ENCODE data around the gene GLYATL1B. TPM values are rescaled to one million over a fixed set of nuclear protein-coding genes. Genes with fewer than 3 reads are reported as not detected.

The GLYATL1B gene
- total and polyA plus RNA-seq, 2 of the 8 experiments (the other 6 are each of a cell fraction or from before 2014, with no cell fraction given) = not detected

- H3K79me2 ChIP-seq (ENCODE audit: control insufficient read depth in 1 of 2, insufficient read depth in 2 of 2, low read length in 2 of 2) = no peaks in the 10 kb centered on the region
- no peak for TF ChIP-seq SIX5 (IDR thresholded peaks at IDR 0.05; ENCODE audit: low read depth, low read length)
- TF ChIP-seq, protein P1, sequence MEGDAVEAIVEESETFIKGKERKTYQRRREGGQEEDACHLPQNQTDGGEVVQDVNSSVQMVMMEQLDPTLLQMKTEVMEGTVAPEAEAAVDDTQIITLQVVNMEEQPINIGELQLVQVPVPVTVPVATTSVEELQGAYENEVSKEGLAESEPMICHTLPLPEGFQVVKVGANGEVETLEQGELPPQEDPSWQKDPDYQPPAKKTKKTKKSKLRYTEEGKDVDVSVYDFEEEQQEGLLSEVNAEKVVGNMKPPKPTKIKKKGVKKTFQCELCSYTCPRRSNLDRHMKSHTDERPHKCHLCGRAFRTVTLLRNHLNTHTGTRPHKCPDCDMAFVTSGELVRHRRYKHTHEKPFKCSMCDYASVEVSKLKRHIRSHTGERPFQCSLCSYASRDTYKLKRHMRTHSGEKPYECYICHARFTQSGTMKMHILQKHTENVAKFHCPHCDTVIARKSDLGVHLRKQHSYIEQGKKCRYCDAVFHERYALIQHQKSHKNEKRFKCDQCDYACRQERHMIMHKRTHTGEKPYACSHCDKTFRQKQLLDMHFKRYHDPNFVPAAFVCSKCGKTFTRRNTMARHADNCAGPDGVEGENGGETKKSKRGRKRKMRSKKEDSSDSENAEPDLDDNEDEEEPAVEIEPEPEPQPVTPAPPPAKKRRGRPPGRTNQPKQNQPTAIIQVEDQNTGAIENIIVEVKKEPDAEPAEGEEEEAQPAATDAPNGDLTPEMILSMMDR (IDR thresholded peaks at IDR 0.05; ENCODE audit: control extremely low read depth in 1 of 3, insufficient read depth in 1 of 3, low read depth in 1 of 3, low read length in 3 of 3) = peak; percentile 96 to 98 (median 97)
- TF ChIP-seq SIN3A (conservative IDR thresholded peaks at IDR 0.05 in 1 of 2, IDR thresholded peaks at IDR 0.05 in 1 of 2; ENCODE audit: low read depth in 1 of 2, low read length in 2 of 2) = 0 out of 4 replicates have a peak, but pooled peaks of 1 of the 2 experiments have one; percentile 35
- no peak for TF ChIP-seq HDAC2 (IDR thresholded peaks at IDR 0.05; ENCODE audit: borderline replicate concordance in 1 of 2, low read depth in 2 of 2, low read length in 2 of 2)
- TF ChIP-seq CBX8 (IDR thresholded peaks at IDR 0.05; ENCODE audit: borderline replicate concordance, low read depth, low read length) = no peak
- TF ChIP-seq NANOG (IDR thresholded peaks at IDR 0.05; ENCODE audit: insufficient read depth, low read depth, low read length, poor library complexity, severe bottlenecking) = no peak
- no peak for TF ChIP-seq TAF1 (IDR thresholded peaks at IDR 0.05; ENCODE audit: low read depth, low read length)
- no peak for TF ChIP-seq ZNF274 (IDR thresholded peaks at IDR 0.05; ENCODE audit: borderline replicate concordance, extremely low read depth, low read length)
Observed at GRCh38 chr11:59135648-59136461, 49.7 kb downstream of the GLYATL1B start.

More at GRCh38 chr11:59135648-59136461, 49.7 kb downstream of the GLYATL1B start:
- Histone ChIP-seq H3K27ac (ENCODE audit: low read depth, low read length) (no peak overlapping the region; the same call in 1 of the 2 replicates), H3K4me1 (replicated peaks in 1 of 4; ENCODE audit: control insufficient read depth in 3 of 4, insufficient read depth in 4 of 4, low read length in 3 of 4) (no peaks in the 10 kb centered on the region), H4K20me1 (replicated peaks in 1 of 2; ENCODE audit: control insufficient read depth in 1 of 2, insufficient read depth in 2 of 2, low read length in 2 of 2) (no peaks in the 10 kb centered on the region), H4K91ac (replicated peaks; ENCODE audit: insufficient read length, low read length) (no peak overlapping the region), H4K8ac (ENCODE audit: extremely low read depth, insufficient read depth, low read length) (no peak overlapping the region), H2BK5ac (ENCODE audit: low read depth, low read length) (no peak overlapping the region), H3K23ac (ENCODE audit: insufficient read length) (no peak overlapping the region), H2BK15ac (ENCODE audit: low read length) (no peak overlapping the region), H3K18ac (ENCODE audit: extremely low read depth, low read length) (no peak overlapping the region; the same call in 1 of the 2 replicates), H3K9ac (replicated peaks in 1 of 4; ENCODE audit: extremely low read depth in 1 of 4, low read depth in 3 of 4, low read length in 3 of 4) (no peak overlapping the region), H3K27me3 (replicated peaks in 1 of 4; ENCODE audit: control insufficient read depth in 3 of 4, extremely low read depth in 1 of 4, insufficient read depth in 3 of 4, low read length in 3 of 4) (no peaks in the 10 kb centered on the region), H2AFZ (ENCODE audit: low read length) (no peak overlapping the region), H2BK12ac (ENCODE audit: low read depth, low read length) (no peak overlapping the region), H2BK120ac (replicated peaks; ENCODE audit: low read depth, low read length) (no peak overlapping the region), H3K4ac (replicated peaks; ENCODE audit: insufficient read length, low read depth, low read length) (no peak overlapping the region), H3K4me2 (ENCODE audit: insufficient read depth in 1 of 2, low read depth in 2 of 2, low read length in 2 of 2) (peak overlapping the region in 1 of 2 experiments; percentile 40; a peak in 1 of 4 replicates), H3K36me3 (ENCODE audit: control insufficient read depth in 2 of 4, insufficient read depth in 4 of 4, low read length in 3 of 4) (peaks cover 3 to 40% (median 7%) of the 10 kb centered on the region in 4 experiments; a peak in 5 of 8 replicates), H2AK5ac (ENCODE audit: low read depth, low read length) (no peak overlapping the region), H4K5ac (ENCODE audit: insufficient read length, low read depth, low read length) (no peak overlapping the region), H3K9me3 (ENCODE audit: insufficient read depth in 2 of 2, low read depth in 1 of 2, low read length in 1 of 2) (peaks cover 23 to 26% of the 10 kb centered on the region in 2 experiments), H3K56ac (replicated peaks; ENCODE audit: insufficient read length, low read depth, low read length) (no peak overlapping the region), H3K23me2 (ENCODE audit: low read depth, low read length) (no peaks in the 10 kb centered on the region), H3K4me3 (ENCODE audit: extremely low read depth in 1 of 4, insufficient read depth in 2 of 4, low read depth in 3 of 4, low read length in 4 of 4) (no peak overlapping the region), H3K14ac (ENCODE audit: insufficient read length) (no peak overlapping the region), H3K79me1 (ENCODE audit: low read depth, low read length) (no peaks in the 10 kb centered on the region), H2BK20ac (ENCODE audit: low read length) (peak overlapping the region; percentile 90; the same call in 1 of the 2 replicates)
- DNase-seq (ENCODE audit: low read depth in 1 of 2, low spot score in 2 of 2) (peak; percentile 59 to 99), FAIRE-seq (no peak)
- POLR2A ChIA-PET (ENCODE audit: partially characterized antibody) = interaction anchor here (0.9 to 1.0 kb wide), 2 partner anchors 33 to 172 kb away, joined by 3 to 4 read pairs; no protein-coding TSS in a partner anchor
- 23% methylated on average over 19 of the region's 20 CpGs; no CpG with 5 or more reads in 1 of the 2 experiments for WGBS, 2 experiments (ENCODE audit: extremely low coverage in 1 of 2, insufficient coverage in 1 of 2, insufficient read length in 1 of 2, insufficient replicate concordance in 2 of 2, low coverage in 1 of 2, low lambda C conversion rate in 2 of 2, missing lambda C conversion rate in 1 of 2)
- CTCF ChIA-PET (ENCODE audit: partially characterized antibody) = interaction anchor here (0.5 to 2.6 kb wide), 54 partner anchors 8 to 568 kb away, joined by 3 to 20 read pairs (median 4); partner anchors contain the start of gene DTX4

Measured in H1 (cell line).